CD4-positive, alpha-beta T cell (primary cell): ENCODE results near the gene UBE2E3. TPM values are rescaled to one million over a fixed set of nuclear protein-coding genes. Genes with fewer than 3 reads are reported as not detected.

Experiments
- ATAC-seq: fragments of 200-7000 bp; cut with Tn5 transposase; one replicate; pipeline ENCODE4 v1.10.0; 2022; ENCODE audit warnings: mild to moderate bottlenecking; ENCODE audit not compliant: poor library complexity
- CTCF ChIA-PET: fragments of 350-600 bp; sonication (Branson Sonifier 250); formaldehyde crosslinking; loops from one replicate; lab custom pipeline; 2021; ENCODE audit warnings: antibody characterized with exemption, inconsistent platforms; lab: Charles Lee
- POLR2A ChIA-PET: fragments of 350-600 bp; sonication (Branson Sonifier 250); formaldehyde crosslinking; loops from one replicate; lab custom pipeline; 2021; ENCODE audit warnings: antibody characterized with exemption, inconsistent platforms; lab: Charles Lee
- DNase-seq, 14 experiments: peaks; one replicate each; pipeline ENCODE4 v3.0.0-alpha.2; 2013 to 2020; ENCODE audit warnings: mixed read lengths in 2 of 14
- H3K27ac ChIP-seq, 2 donors: one replicate each; pipeline versions ENCODE4 v1.5.1 to v1.7.0; 2013; ENCODE audit warnings: low read length in 2 of 2, low read depth in 1 of 2, mild to moderate bottlenecking in 1 of 2
- H3K27me3 ChIP-seq, 2 experiments: 1 replicate in 1 of 2; 2 replicates in 1 of 2; pipeline versions ENCODE4 v1.6.1 to v1.7.0; 2013; ENCODE audit warnings: low read length in 2 of 2, control low read depth in 1 of 2, mild to moderate bottlenecking in 1 of 2, moderate library complexity in 1 of 2; ENCODE audit not compliant: insufficient read depth in 2 of 2, control insufficient read depth in 1 of 2
- H3K36me3 ChIP-seq: one replicate; pipeline ENCODE4 v1.6.1; 2013; ENCODE audit warnings: low read length, control low read depth; ENCODE audit not compliant: insufficient read depth
- H3K4me1 ChIP-seq: one replicate; pipeline ENCODE4 v1.6.1; 2013; ENCODE audit warnings: low read length, control low read depth; ENCODE audit not compliant: insufficient read depth
- H3K4me3 ChIP-seq: one replicate; pipeline ENCODE4 v1.5.1; 2013; ENCODE audit warnings: mild to moderate bottlenecking, low read length, moderate library complexity
- H3K9me3 ChIP-seq, 2 experiments: 1 replicate in 1 of 2; 2 replicates in 1 of 2; pipeline versions ENCODE4 v1.6.1 to v1.7.0; 2013; ENCODE audit warnings: low read length in 2 of 2, mild to moderate bottlenecking in 2 of 2, control low read depth in 1 of 2, moderate library complexity in 1 of 2; ENCODE audit not compliant: control insufficient read depth in 1 of 2, insufficient read depth in 1 of 2
- H3K27ac Mint-ChIP-seq: one replicate; pipeline ENCODE4 v1.8.0; 2020; ENCODE audit warnings: mixed read lengths
- H3K27me3 Mint-ChIP-seq: one replicate; pipeline ENCODE4 v1.8.0; 2021; ENCODE audit warnings: mixed read lengths
- H3K36me3 Mint-ChIP-seq: one replicate; pipeline ENCODE4 v1.8.0; 2021; ENCODE audit warnings: low read depth, mixed read lengths
- H3K4me1 Mint-ChIP-seq: one replicate; pipeline ENCODE4 v1.8.0; 2021; ENCODE audit warnings: low read depth, mixed read lengths
- H3K4me3 Mint-ChIP-seq: one replicate; pipeline ENCODE4 v1.8.0; 2020; ENCODE audit warnings: mild to moderate bottlenecking, mixed read lengths
- H3K9me3 Mint-ChIP-seq: one replicate; pipeline ENCODE4 v1.8.0; 2020; ENCODE audit warnings: mixed read lengths
- CTCF ChIP-seq: fragments of 200-600 bp; IDR thresholded peaks from one replicate; pipeline ENCODE4 v1.8.0; 2022; ENCODE audit warnings: antibody characterized with exemption, mild to moderate bottlenecking
- intact Hi-C, 2 experiments: fragments of 100-400 bp; cut with DNase I in 1 of 2; cut with micrococcal nuclease in 1 of 2; formaldehyde crosslinking; loops; one replicate each; pipeline versions ENCODE4 v1.15.1 to v1.9.0; 2023 to 2025; cut with DNase I, micrococcal nuclease
- total RNA-seq, 174 experiments: library from RNA in 2 of 174; stranded (reverse) in 2 of 174; gene quantifications; one replicate each; pipeline ENCODE4 v1.2.3 and lab custom pipeline; 2021 to 2026

Gene UBE2E3
- total RNA-seq, 2 experiments from 2014 or later = 20.5 TPM

GRCh38 chr2:181103659-181104058 lies 123.3 kb downstream of the UBE2E3 start:
- POLR2A ChIA-PET = interaction anchor here (0.6 to 4.3 kb wide), 5 partner anchors 17 to 358 kb away, joined by 3 to 24 read pairs (median 4); partner anchors contain the start of gene ITGA4
- H3K9me3 Mint-ChIP-seq = no peaks in the 10 kb centered on the region
- DNase-seq (no peak), ATAC-seq (no peak)
- Histone ChIP-seq H3K4me3 (no peak overlapping the region), H3K27me3 (no peaks in the 10 kb centered on the region), H3K9me3 (no peaks in the 10 kb centered on the region), H3K36me3 (no peaks in the 10 kb centered on the region), H3K27ac (no peak overlapping the region), H3K4me1 (peaks cover 13% of the 10 kb centered on the region)
- no peaks in the 10 kb centered on the region for H3K27me3 Mint-ChIP-seq
- H3K4me3 Mint-ChIP-seq = no peak overlapping the region
- TF ChIP-seq CTCF = no peak
- H3K27ac Mint-ChIP-seq = no peak overlapping the region
- CTCF ChIA-PET = interaction anchor here (0.6 to 3.8 kb wide), 8 partner anchors 20 to 363 kb away, joined by 3 to 24 read pairs (median 4); partner anchors contain the start of gene ITGA4
- H3K4me1 Mint-ChIP-seq = peaks cover 38% of the 10 kb centered on the region
- intact Hi-C loops = loop anchor here (1.0 to 10.0 kb wide), 6 partner anchors 61 to 609 kb away; partner anchors contain the start of gene ITGA4 (in 2 of the 2)
- H3K36me3 Mint-ChIP-seq = no peaks in the 10 kb centered on the region

- Histone ChIP-seq H3K27ac (no peak overlapping the region), H3K4me1 (peaks cover 19% of the 10 kb centered on the region), H3K9me3 (no peaks in the 10 kb centered on the region), H3K4me3 (no peak overlapping the region), H3K36me3 (no peaks in the 10 kb centered on the region), H3K27me3 (no peaks in the 10 kb centered on the region)
- H3K27ac Mint-ChIP-seq = no peak overlapping the region
- ATAC-seq (peak; percentile 49), DNase-seq (peak in 4 of 14 experiments; percentile 49 to 79 (median 75))
- H3K9me3 Mint-ChIP-seq = no peaks in the 10 kb centered on the region
- H3K27me3 Mint-ChIP-seq = no peaks in the 10 kb centered on the region
- ChIA-PET POLR2A (interaction anchor here (0.9 to 4.3 kb wide), 11 partner anchors 16 to 357 kb away, joined by 3 to 24 read pairs (median 4); partner anchors contain the start of gene ITGA4), CTCF (interaction anchor here (0.7 to 3.8 kb wide), 19 partner anchors 18 to 374 kb away, joined by 3 to 24 read pairs (median 4); partner anchors contain the start of gene ITGA4)
- H3K4me3 Mint-ChIP-seq = no peak overlapping the region
- peak; percentile 98 for TF ChIP-seq CTCF
- intact Hi-C loops = loop anchor here (1.0 to 10.0 kb wide), 9 partner anchors 38 to 608 kb away; partner anchors contain the start of gene ITGA4 (in 2 of the 2)
- no peaks in the 10 kb centered on the region for H3K36me3 Mint-ChIP-seq
- H3K4me1 Mint-ChIP-seq = peaks cover 43% of the 10 kb centered on the region
These were observed 124.2 kb downstream of the UBE2E3 start for GRCh38 chr2:181104512-181105115.

GRCh38 chr2:181105562-181105961 lies 125.2 kb downstream of the UBE2E3 start:
- POLR2A ChIA-PET = interaction anchor here (0.7 to 4.3 kb wide), 11 partner anchors 17 to 357 kb away, joined by 3 to 24 read pairs (median 4); partner anchors contain the start of gene ITGA4
- H3K4me3 ChIP-seq = no peak overlapping the region
- H3K4me1 Mint-ChIP-seq = peaks cover 43% of the 10 kb centered on the region

More at GRCh38 chr2:181105562-181105961, 125.2 kb downstream of the UBE2E3 start:
- Mint-ChIP-seq H3K36me3 (no peaks in the 10 kb centered on the region), H3K9me3 (no peaks in the 10 kb centered on the region), H3K27ac (peak overlapping the region; percentile 61), H3K4me3 (no peak overlapping the region), H3K27me3 (no peaks in the 10 kb centered on the region)
- Histone ChIP-seq H3K27me3 (no peaks in the 10 kb centered on the region), H3K36me3 (no peaks in the 10 kb centered on the region), H3K27ac (no peak overlapping the region), H3K4me1 (peaks cover 19% of the 10 kb centered on the region), H3K9me3 (no peaks in the 10 kb centered on the region)
- CTCF ChIA-PET = interaction anchor here (0.9 to 3.8 kb wide), 6 partner anchors 42 to 361 kb away, joined by 3 to 24 read pairs (median 5); partner anchors contain the start of gene ITGA4
- intact Hi-C loops = loop anchor here (2.0 to 10.0 kb wide), 5 partner anchors 37 to 351 kb away; partner anchors contain the start of gene ITGA4 (in 2 of the 2)
- no peak for DNase-seq
- no peak for TF ChIP-seq CTCF
- no peak for ATAC-seq
